HepG2 (cell line): ENCODE data around the gene B4GALT5. TPM values are rescaled to one million over a fixed set of nuclear protein-coding genes. Genes with fewer than 3 reads are reported as not detected.

ENCODE experiments used
- AHDC1 ChIP-seq: sonication (generic); formaldehyde crosslinking; IDR thresholded peaks from 2 replicates; pipeline ENCODE4 v1.5.1; 2020; ENCODE audit warnings: mild to moderate bottlenecking, missing genetic modification reagents, borderline replicate concordance
- ATF5 ChIP-seq: sonication (generic); formaldehyde crosslinking; IDR thresholded peaks from 2 replicates; pipeline ENCODE4 v1.4.0; 2020; ENCODE audit warnings: mild to moderate bottlenecking, low read depth, missing genetic modification reagents
- FOXA3 ChIP-seq: IDR thresholded peaks from 2 replicates; pipeline ENCODE4 v1.6.1; 2016; ENCODE audit warnings: missing genetic modification reagents, missing compliant biosample characterization
- GABPB1 ChIP-seq: IDR thresholded peaks from 2 replicates; pipeline ENCODE4 v1.6.1; 2016; ENCODE audit warnings: mild to moderate bottlenecking, missing genetic modification reagents, moderate library complexity, missing compliant biosample characterization
- MXD4 ChIP-seq: IDR thresholded peaks from 2 replicates; pipeline ENCODE4 v1.6.1; 2016; ENCODE audit warnings: mild to moderate bottlenecking, missing biosample characterization, missing genetic modification reagents
- NFE2 ChIP-seq: sonication (generic); formaldehyde crosslinking; IDR thresholded peaks from 2 replicates; pipeline ENCODE4 v1.4.0; 2020; ENCODE audit warnings: missing genetic modification reagents
- NFE2L1 ChIP-seq: sonication (generic); formaldehyde crosslinking; IDR thresholded peaks from 2 replicates; pipeline ENCODE4 v1.4.0; 2020; ENCODE audit warnings: missing genetic modification reagents, mild to moderate bottlenecking, borderline replicate concordance
- POLR2AphosphoS5 ChIP-seq: IDR thresholded peaks from 2 replicates; pipeline ENCODE4 v1.6.1; 2012; ENCODE audit warnings: low read depth, low read length
- REL ChIP-seq: sonication (generic); formaldehyde crosslinking; conservative IDR thresholded peaks from 2 replicates; pipeline ENCODE4 v1.8.0; 2022; ENCODE audit warnings: mild to moderate bottlenecking, missing genetic modification reagents, moderate library complexity
- RFX1 ChIP-seq: fragments of 450-650 bp; IDR thresholded peaks from 2 replicates; pipeline ENCODE4 v1.6.1; 2017
- ZHX1 ChIP-seq: sonication (generic); formaldehyde crosslinking; IDR thresholded peaks from 2 replicates; pipeline ENCODE4 v1.8.1; 2022; ENCODE audit warnings: low read depth, mild to moderate bottlenecking, missing genetic modification reagents
- ZMYM2 ChIP-seq: sonication (generic); formaldehyde crosslinking; IDR thresholded peaks from 2 replicates; pipeline ENCODE4 v1.8.0; 2022; ENCODE audit warnings: mild to moderate bottlenecking, missing genetic modification reagents
- ZNF441 ChIP-seq: sonication (generic); formaldehyde crosslinking; IDR thresholded peaks from 2 replicates; pipeline ENCODE4 v1.7.0; 2021; ENCODE audit warnings: missing genetic modification reagents, borderline replicate concordance
- ZNF484 ChIP-seq: sonication (generic); formaldehyde crosslinking; IDR thresholded peaks from 2 replicates; pipeline ENCODE4 v1.5.1; 2020; ENCODE audit warnings: mild to moderate bottlenecking, low read depth, missing genetic modification reagents, borderline replicate concordance
- ZNF614 ChIP-seq: IDR thresholded peaks from 2 replicates; pipeline ENCODE4 v1.6.1; 2018; ENCODE audit warnings: missing biosample characterization, missing genetic modification reagents, inconsistent platforms, borderline replicate concordance
- ZNF616 ChIP-seq: sonication (generic); formaldehyde crosslinking; IDR thresholded peaks from 2 replicates; pipeline ENCODE4 v1.5.0; 2020; ENCODE audit warnings: low read depth, mild to moderate bottlenecking, missing genetic modification reagents
- polyA plus RNA-seq, 8 experiments: library from polyadenylated mRNA; depleted of rRNA in 3 of 8; stranded (reverse) in 7 of 8; unstranded in 1 of 8; fragments of >200 nt; fragmentation: Illumina TruSeq in 4 of 8; extraction: Trizol in 4 of 8; gene quantifications; 2 replicates each; pipeline versions ENCODE4 v1.2.1 to v1.2.3, GENCODE V29; 2011 to 2016; ENCODE audit warnings: low read depth in 4 of 8, missing spikeins in 1 of 8, mixed read lengths in 1 of 8; ENCODE audit not compliant: insufficient read depth in 1 of 8
- total RNA-seq, 5 experiments: library from RNA; depleted of rRNA; stranded (reverse); fragments of >200 nt; fragmentation: Illumina TruSeq; extraction: Trizol; gene quantifications; 2 replicates each; pipeline ENCODE4 v1.2.3, GENCODE V29; 2016; ENCODE audit warnings: low read depth in 1 of 5
- TF ChIP-seq, protein P1 (sequence below): sonication (generic); formaldehyde crosslinking; IDR thresholded peaks from 2 replicates; pipeline ENCODE4; 2020; ENCODE audit warnings: missing genetic modification reagents, mild to moderate bottlenecking, borderline replicate concordance

The B4GALT5 gene
- total and polyA plus RNA-seq, 2 of the 13 experiments (the other 11 are each of a cell fraction or from before 2014, with no cell fraction given) = 27.3 to 30.9 TPM

DNA sequence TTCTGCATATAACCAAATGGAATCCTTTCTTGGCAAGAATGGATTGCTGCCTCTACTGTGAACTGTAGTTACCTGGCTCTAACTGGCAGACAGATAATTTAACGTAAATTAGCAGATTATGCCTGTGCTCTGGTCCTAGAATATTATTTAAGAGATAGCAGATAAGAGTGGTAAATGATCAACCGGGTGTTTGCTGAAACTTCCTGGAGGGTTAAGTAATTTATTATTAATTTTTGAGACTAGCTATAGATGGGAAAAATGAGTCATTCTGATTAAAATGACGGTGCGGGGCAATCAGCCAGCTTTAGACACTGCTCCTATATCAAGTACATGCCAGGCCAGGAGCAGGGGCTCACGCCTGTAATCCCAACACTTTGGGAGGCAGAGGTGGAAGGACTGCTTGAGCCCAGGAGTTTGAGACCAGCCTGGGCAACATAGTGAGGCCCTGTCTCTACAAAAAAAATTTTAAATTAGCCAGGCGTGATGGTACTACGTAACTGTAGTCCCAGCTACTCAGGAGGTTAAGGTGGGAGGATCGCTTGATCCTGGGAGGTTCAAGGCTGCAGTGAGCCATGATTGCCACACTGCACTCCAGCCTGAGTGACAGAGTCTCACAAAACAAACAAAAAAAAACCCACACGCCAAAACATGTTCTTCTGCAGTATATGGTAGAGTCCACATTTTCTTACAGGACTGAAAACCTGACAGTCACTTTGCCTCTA, 22.6 kb downstream of the B4GALT5 start (continued):
- TF ChIP-seq, protein P1, sequence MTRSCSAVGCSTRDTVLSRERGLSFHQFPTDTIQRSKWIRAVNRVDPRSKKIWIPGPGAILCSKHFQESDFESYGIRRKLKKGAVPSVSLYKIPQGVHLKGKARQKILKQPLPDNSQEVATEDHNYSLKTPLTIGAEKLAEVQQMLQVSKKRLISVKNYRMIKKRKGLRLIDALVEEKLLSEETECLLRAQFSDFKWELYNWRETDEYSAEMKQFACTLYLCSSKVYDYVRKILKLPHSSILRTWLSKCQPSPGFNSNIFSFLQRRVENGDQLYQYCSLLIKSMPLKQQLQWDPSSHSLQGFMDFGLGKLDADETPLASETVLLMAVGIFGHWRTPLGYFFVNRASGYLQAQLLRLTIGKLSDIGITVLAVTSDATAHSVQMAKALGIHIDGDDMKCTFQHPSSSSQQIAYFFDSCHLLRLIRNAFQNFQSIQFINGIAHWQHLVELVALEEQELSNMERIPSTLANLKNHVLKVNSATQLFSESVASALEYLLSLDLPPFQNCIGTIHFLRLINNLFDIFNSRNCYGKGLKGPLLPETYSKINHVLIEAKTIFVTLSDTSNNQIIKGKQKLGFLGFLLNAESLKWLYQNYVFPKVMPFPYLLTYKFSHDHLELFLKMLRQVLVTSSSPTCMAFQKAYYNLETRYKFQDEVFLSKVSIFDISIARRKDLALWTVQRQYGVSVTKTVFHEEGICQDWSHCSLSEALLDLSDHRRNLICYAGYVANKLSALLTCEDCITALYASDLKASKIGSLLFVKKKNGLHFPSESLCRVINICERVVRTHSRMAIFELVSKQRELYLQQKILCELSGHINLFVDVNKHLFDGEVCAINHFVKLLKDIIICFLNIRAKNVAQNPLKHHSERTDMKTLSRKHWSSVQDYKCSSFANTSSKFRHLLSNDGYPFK (CRISPR knock-in tag) = no peak
- TF ChIP-seq FOXA3 = peak; percentile 79
- no peak for TF ChIP-seq POLR2AphosphoS5
- no peak for TF ChIP-seq RFX1
- no peak for TF ChIP-seq ZNF616 (CRISPR knock-in tag)
- TF ChIP-seq ATF5 (CRISPR knock-in tag) = no peak
- TF ChIP-seq NFE2 (CRISPR knock-in tag) = no peak
- TF ChIP-seq REL (CRISPR knock-in tag) = no peak
- TF ChIP-seq AHDC1 (CRISPR knock-in tag) = peak; percentile 91; the same call in 1 of the 2 replicates
- peak; percentile 82; the same call in 1 of the 2 replicates for TF ChIP-seq ZHX1 (CRISPR knock-in tag)
- peak; percentile 92 for TF ChIP-seq MXD4 (CRISPR knock-in tag)
- peak; percentile 86; the same call in 1 of the 2 replicates for TF ChIP-seq ZNF614 (CRISPR knock-in tag)
- TF ChIP-seq ZNF484 (CRISPR knock-in tag) = no peak
- no peak for TF ChIP-seq NFE2L1 (CRISPR knock-in tag)
- peak; percentile 97 for TF ChIP-seq ZMYM2 (CRISPR knock-in tag)
- TF ChIP-seq GABPB1 (CRISPR knock-in tag) = peak; percentile 47; the same call in 1 of the 2 replicates
- peak; percentile 33; the same call in 1 of the 2 replicates for TF ChIP-seq ZNF441
